NK-92 (cell line): Measurements from ENCODE around the gene ATG14.
"Not testable (repeated sequence)": the region's sequence is repeated elsewhere in the genome, so short reads cannot be mapped to it uniquely, and the experiment has no call there.

Experiments
- DNase-seq: peaks from one replicate; lab custom pipeline; 2025; ENCODE audit not compliant: unreplicated experiment; lab: John Stamatoyannopoulos, UW

ATG14 gene

DNA sequence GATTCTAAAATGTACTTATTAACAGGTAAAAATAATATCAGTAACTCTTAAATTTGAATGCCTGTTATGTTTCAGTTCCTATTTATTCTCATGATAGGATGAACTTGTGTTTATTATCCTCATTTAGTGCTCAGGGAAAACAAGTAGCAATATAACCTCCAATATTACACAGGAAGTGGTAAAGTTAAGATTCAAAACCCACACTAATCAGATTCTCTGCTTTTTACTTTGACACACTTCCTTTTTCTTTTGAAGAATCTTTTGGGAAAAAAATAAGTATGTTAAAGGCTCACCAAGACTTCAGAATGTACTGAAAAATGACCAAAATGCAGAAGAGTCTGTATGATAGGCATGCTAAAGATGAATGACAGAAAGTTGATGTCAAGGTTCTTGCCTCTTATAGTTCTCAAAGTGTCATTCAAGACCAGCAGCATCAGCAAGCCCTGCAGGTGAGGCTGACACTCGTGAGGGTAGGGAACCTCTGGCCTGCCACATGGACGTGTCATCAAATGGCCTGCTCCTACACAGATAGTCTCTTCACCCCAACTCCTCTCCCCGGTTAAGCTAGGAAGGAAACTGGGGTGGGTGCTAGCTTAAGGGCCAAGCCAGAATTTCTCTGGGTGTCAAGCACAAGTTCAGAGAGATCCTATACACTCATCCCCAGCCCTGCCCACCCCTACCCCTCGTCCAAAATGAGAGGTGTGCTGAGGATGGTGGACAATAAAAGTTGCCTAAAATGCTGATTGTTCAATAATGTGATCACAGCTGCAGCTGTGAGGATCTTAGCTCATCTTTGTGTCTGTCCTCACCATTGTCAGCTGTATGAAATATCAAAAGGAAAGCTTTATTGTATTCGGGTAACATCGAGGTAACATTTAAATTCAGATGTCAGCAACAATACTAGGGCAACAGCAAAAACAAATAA, 22.5 kb upstream of the ATG14 start:
- DNase-seq = no peak

- DNase-seq = no peak
These were observed 21.0 kb upstream of the ATG14 start for GRCh38 chr14:55432628-55433027.

DNA sequence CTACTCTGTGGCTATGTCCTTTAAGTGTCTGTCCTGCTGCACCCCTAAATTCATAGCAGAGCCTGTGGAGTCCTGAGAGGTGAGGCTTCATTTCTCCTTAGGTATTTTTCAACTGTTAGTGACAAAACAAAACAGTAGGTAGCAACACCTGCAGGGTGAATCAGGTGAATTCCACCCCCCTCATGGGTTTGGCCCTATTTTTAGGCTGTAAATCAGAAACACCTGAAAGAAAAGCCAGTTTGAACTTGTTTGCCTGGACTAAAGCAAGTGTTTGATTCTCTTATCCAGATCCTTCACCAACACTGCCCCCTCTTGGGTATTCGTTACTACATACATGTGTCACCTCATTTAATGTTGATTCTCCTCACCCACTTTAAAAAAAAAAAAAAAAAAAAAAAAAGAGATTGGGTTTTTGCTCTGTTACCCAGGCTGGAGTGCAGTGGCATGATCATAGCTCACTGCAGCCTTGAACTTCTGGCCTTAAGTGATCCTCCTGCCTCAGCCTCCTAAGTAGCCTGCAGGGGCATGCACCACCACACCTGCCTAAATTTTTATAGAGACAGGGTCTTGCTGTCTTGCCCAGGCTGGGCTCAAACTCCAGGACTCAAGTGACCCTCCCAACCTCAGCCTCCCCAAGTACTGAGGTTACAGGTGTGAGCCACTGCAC, 18.5 kb upstream of the ATG14 start:
- DNase-seq = no peak

- DNase-seq = no peak
These were observed 15.8 kb upstream of the ATG14 start for GRCh38 chr14:55427439-55427838.

DNA sequence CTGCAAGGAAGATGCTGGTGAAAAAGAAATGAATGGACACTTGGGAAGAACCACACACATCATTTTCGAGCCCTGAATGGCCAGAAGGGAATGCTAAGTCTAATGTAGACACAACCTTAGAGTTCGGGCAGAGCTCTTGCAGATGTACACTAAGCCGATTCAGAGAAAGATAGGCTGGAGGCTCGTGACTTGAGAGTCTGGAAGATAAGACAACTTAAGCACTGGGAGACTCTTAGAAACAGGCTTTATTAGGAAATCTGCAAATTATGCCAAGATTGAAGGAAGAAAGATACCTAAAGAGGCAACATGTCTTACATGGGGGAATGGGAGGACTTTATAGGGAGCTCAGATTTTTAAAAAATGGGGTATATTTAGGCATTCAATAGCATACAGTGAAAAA, 15.3 kb upstream of the ATG14 start:
- no peak for DNase-seq

DNA sequence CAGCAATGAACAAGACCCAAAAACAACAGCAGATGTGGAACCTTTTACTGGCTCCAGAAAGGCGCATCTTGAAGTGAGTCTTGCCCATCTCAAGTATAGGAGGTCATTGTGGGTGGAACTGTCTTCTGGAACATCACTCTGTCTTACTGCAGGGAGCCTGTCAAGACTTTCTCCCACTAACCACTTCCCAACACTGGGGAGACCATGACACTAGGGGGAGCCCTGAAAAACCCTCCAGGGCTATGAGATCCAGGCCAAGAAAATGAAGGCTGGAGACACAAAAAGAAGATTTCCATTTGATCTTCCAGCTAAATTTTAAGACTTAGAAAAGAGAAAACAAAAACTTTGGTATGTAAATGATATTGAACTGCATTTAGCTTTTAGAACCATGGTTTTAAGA, 13.5 kb upstream of the ATG14 start:
- DNase-seq = no peak

DNA sequence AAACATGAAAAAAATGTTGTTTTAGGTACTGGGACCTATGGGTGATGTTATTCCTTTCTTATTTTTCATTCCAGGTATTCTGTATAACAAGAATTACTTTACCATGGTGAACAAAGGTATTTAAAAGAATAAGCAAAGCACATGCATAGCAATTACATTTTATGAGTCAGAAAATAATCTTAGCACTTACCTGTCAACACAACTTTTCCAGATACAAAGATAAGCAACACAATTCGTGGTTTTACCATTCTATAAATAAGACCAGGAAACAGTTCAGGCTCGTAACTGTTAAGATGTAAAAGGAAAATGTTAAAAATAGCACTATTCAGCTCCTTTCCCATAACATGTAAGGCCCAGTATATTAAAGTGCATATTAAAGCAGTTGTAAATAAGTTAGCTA, 12.3 kb upstream of the ATG14 start:
- no peak for DNase-seq

- DNase-seq = not testable (repeated sequence)
These were observed 10.7 kb upstream of the ATG14 start for GRCh38 chr14:55422338-55422737.

- no peak for DNase-seq
These were observed 8.0 kb upstream of the ATG14 start for GRCh38 chr14:55419663-55420062.

GRCh38 chr14:55418411-55418810, 6.8 kb upstream of the ATG14 start:
- no peak for DNase-seq

DNA sequence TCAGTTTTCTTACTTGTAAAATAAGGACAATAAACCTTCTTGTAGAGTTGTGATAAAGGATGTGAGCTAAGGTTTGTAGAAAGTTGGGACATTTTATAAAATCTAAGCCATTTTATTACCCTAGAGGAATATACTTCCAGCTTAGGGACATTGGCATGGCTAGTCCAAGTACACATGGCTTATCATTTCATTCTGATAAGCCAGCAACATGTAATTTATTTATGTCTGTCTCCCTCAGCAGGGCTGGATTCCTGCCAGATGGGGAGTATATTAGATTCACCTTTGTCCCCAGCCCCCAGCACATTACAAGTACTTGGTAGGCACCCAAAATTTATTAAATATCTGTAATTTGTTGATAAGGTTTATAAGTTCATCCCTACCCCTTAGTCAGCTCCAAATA, 6.3 kb upstream of the ATG14 start:
- DNase-seq = no peak

DNA sequence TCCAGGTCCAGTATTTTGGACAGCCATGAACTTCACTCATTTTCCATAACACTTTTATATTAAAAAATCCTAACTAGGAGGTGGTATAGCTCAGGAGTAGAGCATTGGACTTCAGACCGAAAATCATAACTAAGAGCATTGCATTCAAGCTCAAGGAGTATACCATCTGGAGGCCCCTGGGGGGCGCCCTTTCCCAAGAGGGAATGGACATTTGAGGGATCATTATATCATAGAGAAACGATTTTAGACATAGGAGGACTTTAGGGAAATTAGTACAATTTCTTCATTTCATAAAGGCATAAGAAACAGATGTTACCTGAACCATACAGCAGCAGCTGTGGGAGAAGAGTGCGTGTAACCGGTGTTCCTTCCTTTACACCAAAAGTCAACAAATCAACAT, 5.2 kb upstream of the ATG14 start:
- no peak for DNase-seq

DNA sequence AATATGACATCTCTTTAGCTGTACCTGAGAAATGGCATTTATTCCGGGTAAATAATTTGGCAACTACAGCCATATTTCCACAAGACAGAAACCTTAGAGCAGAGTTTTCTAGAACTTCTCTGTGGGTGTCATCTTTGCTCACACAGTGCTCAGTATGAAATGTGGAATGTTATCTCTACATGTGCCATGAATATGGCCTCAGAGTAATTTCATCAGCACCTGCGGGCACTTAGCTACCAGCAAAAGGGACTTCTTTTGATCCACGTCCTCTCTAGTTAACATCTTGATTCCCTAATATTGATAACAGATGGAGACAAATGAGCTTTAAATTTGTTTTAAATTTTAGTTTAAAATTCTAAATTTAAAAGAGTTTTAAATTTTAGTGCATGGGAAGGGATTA, 2.9 kb upstream of the ATG14 start:
- DNase-seq = no peak

GRCh38 chr14:55412676-55413075, 1.0 kb upstream of the ATG14 start:
- no peak for DNase-seq

DNA sequence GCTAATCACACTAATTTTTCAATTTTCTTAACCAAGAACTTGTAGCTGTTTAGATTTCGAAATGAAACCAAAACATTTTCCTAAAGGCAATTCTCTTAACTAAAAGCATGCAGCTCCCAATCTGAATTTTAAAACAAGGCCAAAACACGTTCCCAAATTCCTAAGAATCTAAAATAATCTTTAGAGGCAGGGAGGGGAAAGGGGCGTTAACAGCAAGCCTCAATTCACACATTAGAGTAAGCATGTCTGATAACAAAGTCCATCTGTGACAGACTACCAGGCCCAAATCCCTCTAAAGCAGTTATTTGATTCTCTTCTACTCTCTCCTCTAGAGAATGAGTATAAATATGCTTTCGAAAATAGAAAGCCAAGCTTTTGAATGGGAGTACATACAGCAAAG, 754 bp downstream of the ATG14 start:
- no peak for DNase-seq

DNA sequence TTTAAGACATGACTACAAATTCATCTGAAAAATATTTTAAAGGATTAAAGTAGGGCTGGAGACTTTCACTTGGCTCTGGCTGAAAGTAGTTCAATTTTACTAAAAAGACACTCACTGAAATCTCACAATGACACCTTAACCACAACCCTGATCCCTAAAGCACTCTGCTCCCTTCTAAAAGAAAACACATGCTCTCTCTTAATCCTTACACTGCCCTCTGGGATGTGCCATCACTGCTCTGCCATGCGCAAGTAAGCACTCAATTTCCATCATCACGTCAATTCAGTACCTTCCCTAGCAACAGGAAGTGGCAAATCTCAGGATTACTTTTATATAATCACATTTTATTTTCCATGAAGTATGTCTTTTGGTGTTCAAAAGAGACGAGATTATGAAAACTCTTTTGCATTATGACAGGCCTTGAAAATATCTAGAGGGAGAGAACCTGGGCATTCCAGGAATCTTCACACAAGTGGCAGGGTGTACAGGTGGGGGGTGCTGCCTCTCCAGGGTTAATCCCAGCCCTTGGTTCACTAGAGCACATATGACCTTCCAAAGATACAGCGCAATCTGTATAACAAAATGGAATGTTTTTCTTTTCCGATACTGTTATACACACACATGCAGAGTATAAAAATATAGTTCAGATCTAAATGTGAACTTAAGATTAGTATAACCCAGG, 7.3 kb downstream of the ATG14 start:
- no peak for DNase-seq

DNA sequence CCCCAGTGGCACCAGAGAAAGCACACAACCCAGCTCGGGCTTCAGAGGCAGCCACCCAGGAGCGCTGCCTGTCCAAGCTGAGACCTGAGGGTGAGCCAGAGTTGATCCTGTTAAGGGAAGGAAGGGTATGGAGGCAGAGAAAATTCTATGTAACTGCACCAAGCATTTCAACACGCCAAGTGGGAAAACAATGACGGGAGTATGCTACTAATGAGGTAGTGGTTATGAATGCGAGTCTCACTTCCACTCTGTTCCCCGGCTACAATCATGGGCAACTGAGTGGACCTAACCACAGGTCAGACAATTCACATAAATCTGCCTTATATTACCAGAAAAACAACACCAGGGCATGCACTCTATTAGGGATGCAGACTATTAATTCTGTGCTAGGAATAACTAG, 9.9 kb downstream of the ATG14 start:
- no peak for DNase-seq

GRCh38 chr14:55399852-55400251, 11.8 kb downstream of the ATG14 start:
- DNase-seq = no peak

DNA sequence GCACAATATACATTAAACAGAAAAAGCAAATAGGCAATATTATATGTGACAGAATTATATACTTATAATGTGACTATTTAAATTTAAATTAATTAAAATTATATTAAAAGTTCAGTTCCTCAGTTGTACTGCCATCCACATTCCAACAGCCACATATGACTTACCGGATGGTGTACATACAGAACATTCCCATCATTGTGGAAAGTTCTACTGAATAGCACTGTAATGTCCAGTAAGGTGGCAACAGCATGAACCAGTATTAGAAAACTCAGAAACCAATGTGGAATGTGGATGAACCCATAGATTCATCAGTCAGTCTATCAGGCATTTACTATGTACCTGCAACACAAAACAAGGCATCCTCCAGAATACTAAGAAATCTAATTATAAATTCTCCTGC, 12.4 kb downstream of the ATG14 start:
- DNase-seq = no peak

DNA sequence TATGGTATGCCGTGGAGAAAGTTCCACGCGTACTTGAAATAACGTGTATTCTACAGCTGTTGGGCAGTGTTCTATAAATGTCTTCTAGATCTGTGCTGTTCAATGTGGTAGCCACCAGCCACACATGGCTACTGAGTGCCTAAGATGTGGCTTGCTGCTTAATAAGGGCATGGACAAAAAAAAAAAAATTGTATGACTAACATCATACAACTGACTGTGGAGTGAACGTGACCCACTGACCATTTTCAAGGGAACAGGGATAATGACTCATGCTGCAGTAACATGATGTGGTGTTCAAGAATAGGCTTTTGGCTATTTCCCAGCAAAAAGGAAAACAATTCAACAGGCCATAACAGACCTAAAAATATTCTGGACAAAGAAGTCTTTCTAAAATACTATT, 13.0 kb downstream of the ATG14 start:
- DNase-seq = no peak

- no peak for DNase-seq
These were observed 22.3 kb downstream of the ATG14 start for GRCh38 chr14:55389330-55389729.

GRCh38 chr14:55388160-55388559, 23.5 kb downstream of the ATG14 start:
- no peak for DNase-seq
